PC-9 (cell line): Measurements from ENCODE around the gene STK32B.

Source experiments
- EZH2 ChIP-seq: fragments of 200-600 bp; sonication (generic); IDR thresholded peaks from 2 replicates; pipeline ENCODE4 v1.8.0; 2017; ENCODE audit warnings: antibody characterized with exemption, low read depth
- TF ChIP-seq, protein P1 (sequence below): fragments of 200-600 bp; sonication (generic); conservative IDR thresholded peaks from 2 replicates; pipeline ENCODE4 v1.6.1; 2017; ENCODE audit warnings: mixed run types, antibody characterized with exemption, mild to moderate bottlenecking, moderate library complexity

DNA sequence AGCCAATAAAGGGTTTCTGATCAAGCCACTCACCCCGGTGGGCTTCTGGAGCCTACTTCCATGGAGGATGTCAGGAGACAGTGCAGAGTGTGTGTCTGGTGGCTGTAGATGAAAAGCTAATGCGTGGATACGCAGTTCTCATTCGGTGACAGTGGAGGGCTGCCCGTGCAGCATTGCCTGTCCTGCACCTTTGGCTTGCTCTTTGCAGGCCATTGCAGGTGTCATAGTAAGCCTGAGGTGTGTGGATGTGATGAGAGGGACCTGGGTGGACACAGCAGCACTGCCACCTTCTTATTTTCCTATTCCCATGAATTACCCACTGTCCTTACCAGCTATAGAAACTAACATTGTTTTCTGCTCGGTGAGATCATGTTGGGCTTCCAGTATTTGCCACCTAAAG, 101.2 kb downstream of the STK32B start:
- TF ChIP-seq, protein P1, sequence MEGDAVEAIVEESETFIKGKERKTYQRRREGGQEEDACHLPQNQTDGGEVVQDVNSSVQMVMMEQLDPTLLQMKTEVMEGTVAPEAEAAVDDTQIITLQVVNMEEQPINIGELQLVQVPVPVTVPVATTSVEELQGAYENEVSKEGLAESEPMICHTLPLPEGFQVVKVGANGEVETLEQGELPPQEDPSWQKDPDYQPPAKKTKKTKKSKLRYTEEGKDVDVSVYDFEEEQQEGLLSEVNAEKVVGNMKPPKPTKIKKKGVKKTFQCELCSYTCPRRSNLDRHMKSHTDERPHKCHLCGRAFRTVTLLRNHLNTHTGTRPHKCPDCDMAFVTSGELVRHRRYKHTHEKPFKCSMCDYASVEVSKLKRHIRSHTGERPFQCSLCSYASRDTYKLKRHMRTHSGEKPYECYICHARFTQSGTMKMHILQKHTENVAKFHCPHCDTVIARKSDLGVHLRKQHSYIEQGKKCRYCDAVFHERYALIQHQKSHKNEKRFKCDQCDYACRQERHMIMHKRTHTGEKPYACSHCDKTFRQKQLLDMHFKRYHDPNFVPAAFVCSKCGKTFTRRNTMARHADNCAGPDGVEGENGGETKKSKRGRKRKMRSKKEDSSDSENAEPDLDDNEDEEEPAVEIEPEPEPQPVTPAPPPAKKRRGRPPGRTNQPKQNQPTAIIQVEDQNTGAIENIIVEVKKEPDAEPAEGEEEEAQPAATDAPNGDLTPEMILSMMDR, result no peak
- TF ChIP-seq EZH2, result no peak
